T-cell (primary cell): ENCODE results near the gene RETREG2. TPM values are rescaled to one million over a fixed set of nuclear protein-coding genes. Genes with fewer than 3 reads are reported as not detected.
A peak's percentile ranks its signal among the peaks of the same experiment; 100 is the strongest.

Source experiments
- ATAC-seq, 4 experiments: fragments of 200-7000 bp in 3 of 4; fragments of 150-1000 bp in 1 of 4; cut with Tn5 transposase; replicated peaks in 1 of 4; 1 replicate in 3 of 4; 2 replicates in 1 of 4; pipeline ENCODE4 v1.10.0; 2021; ENCODE audit warnings: moderate library complexity in 3 of 4, mild to moderate bottlenecking in 2 of 4, moderate number of reproducible peaks in 1 of 4
- CTCF ChIA-PET, 2 donors: fragments of 300-600 bp; sonication (Branson Sonifier 250); formaldehyde crosslinking; loops; one replicate each; lab custom pipeline; 2022; ENCODE audit warnings: antibody characterized with exemption in 2 of 2; lab: Charles Lee
- POLR2A ChIA-PET, 2 donors: fragments of 300-600 bp; sonication (Branson Sonifier 250); formaldehyde crosslinking; loops; one replicate each; lab custom pipeline; 2022; ENCODE audit warnings: antibody characterized with exemption in 2 of 2; lab: Charles Lee
- DNase-seq, 35 experiments: peaks; one replicate each; pipeline versions ENCODE4 v3.0.0 to v3.0.0-alpha.2; 2013 to 2023
- H3K27ac ChIP-seq: one replicate; pipeline ENCODE4 v1.5.1; 2013; ENCODE audit warnings: low read length
- H3K27me3 ChIP-seq, 2 experiments: replicated peaks in 1 of 2; 1 replicate in 1 of 2; 2 replicates in 1 of 2; pipeline versions ENCODE4 v1.6.1 to v1.7.0; 2013; ENCODE audit warnings: low read length in 1 of 2, mixed read lengths in 1 of 2; ENCODE audit not compliant: control insufficient read depth in 2 of 2, insufficient read depth in 2 of 2; ENCODE audit errors: extremely low read depth in 1 of 2
- H3K36me3 ChIP-seq, 2 donors: 1 replicate in 1 of 2; 2 replicates in 1 of 2; pipeline versions ENCODE4 v1.6.1 to v1.7.0; 2013; ENCODE audit warnings: low read length in 1 of 2; ENCODE audit not compliant: control insufficient read depth in 2 of 2, insufficient read depth in 1 of 2; ENCODE audit errors: extremely low read depth in 1 of 2
- H3K4me1 ChIP-seq, 2 experiments: 1 replicate in 1 of 2; 2 replicates in 1 of 2; pipeline versions ENCODE4 v1.6.1 to v1.7.0; 2013; ENCODE audit warnings: low read length in 2 of 2, mixed read lengths in 1 of 2; ENCODE audit not compliant: insufficient read depth in 2 of 2, control insufficient read depth in 1 of 2; ENCODE audit errors: extremely low read depth in 1 of 2
- H3K4me3 ChIP-seq, 2 donors: 1 replicate in 1 of 2; 2 replicates in 1 of 2; pipeline versions ENCODE4 v1.5.1 to v1.7.0; 2013; ENCODE audit warnings: mild to moderate bottlenecking in 2 of 2, low read length in 1 of 2, moderate library complexity in 1 of 2; ENCODE audit not compliant: control insufficient read depth in 1 of 2; ENCODE audit errors: extremely low read depth in 1 of 2
- H3K9me3 ChIP-seq: 2 replicates; pipeline ENCODE4 v1.7.0; 2013
- H3K27ac Mint-ChIP-seq, 2 donors: one replicate each; pipeline ENCODE4 v1.8.0; 2020 to 2021; ENCODE audit warnings: mild to moderate bottlenecking in 2 of 2, mixed read lengths in 2 of 2
- H3K27me3 Mint-ChIP-seq, 2 donors: one replicate each; pipeline ENCODE4 v1.8.0; 2021 to 2022; ENCODE audit warnings: mixed read lengths in 2 of 2
- H3K36me3 Mint-ChIP-seq: one replicate; pipeline ENCODE4 v1.8.0; 2021; ENCODE audit warnings: mixed read lengths
- H3K4me1 Mint-ChIP-seq, 3 donors: one replicate each; pipeline ENCODE4 v1.8.0; 2020 to 2022; ENCODE audit warnings: mixed read lengths in 3 of 3, mild to moderate bottlenecking in 1 of 3
- H3K4me3 Mint-ChIP-seq, 3 donors: one replicate each; pipeline ENCODE4 v1.8.0; 2020 to 2022; ENCODE audit warnings: mild to moderate bottlenecking in 3 of 3, mixed read lengths in 3 of 3, moderate library complexity in 3 of 3
- H3K9me3 Mint-ChIP-seq, 3 donors: one replicate each; pipeline ENCODE4 v1.8.0; 2020 to 2022; ENCODE audit warnings: mixed read lengths in 3 of 3
- WGBS: methylation state at CpG from one replicate; pipeline ENCODE4 v1.1.5; 2013; ENCODE audit warnings: missing lambda C conversion rate; ENCODE audit not compliant: insufficient coverage; 5-methylcytosine and 5-hydroxymethylcytosine counted together
- total RNA-seq, 35 experiments: library from RNA in 6 of 35; stranded (reverse) in 6 of 35; fragments of 120-200 nt in 1 of 35; gene quantifications; one replicate each; pipeline versions ENCODE4 v1.2.1 to v1.2.4 and lab custom pipeline; 2013 to 2026

RETREG2 gene, protein sequence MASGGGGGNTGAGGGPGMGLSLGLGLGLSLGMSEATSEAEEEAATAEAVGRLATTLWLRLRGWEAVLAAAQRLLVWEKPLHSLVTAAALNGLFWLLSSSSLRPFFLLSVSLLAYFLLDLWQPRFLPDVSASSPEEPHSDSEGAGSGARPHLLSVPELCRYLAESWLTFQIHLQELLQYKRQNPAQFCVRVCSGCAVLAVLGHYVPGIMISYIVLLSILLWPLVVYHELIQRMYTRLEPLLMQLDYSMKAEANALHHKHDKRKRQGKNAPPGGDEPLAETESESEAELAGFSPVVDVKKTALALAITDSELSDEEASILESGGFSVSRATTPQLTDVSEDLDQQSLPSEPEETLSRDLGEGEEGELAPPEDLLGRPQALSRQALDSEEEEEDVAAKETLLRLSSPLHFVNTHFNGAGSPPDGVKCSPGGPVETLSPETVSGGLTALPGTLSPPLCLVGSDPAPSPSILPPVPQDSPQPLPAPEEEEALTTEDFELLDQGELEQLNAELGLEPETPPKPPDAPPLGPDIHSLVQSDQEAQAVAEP
- total RNA-seq (100 to 1,000 TPM in 3 of 5 donors, 10 to 100 TPM in 2; 85.2 to 131 (median 109) TPM), total RNA-seq (lab: John Stamatoyannopoulos, UW) (28.7 to 245 (median 114) reads per million in 29 experiments)
- total RNA-seq (2013) = 68.1 TPM

DNA sequence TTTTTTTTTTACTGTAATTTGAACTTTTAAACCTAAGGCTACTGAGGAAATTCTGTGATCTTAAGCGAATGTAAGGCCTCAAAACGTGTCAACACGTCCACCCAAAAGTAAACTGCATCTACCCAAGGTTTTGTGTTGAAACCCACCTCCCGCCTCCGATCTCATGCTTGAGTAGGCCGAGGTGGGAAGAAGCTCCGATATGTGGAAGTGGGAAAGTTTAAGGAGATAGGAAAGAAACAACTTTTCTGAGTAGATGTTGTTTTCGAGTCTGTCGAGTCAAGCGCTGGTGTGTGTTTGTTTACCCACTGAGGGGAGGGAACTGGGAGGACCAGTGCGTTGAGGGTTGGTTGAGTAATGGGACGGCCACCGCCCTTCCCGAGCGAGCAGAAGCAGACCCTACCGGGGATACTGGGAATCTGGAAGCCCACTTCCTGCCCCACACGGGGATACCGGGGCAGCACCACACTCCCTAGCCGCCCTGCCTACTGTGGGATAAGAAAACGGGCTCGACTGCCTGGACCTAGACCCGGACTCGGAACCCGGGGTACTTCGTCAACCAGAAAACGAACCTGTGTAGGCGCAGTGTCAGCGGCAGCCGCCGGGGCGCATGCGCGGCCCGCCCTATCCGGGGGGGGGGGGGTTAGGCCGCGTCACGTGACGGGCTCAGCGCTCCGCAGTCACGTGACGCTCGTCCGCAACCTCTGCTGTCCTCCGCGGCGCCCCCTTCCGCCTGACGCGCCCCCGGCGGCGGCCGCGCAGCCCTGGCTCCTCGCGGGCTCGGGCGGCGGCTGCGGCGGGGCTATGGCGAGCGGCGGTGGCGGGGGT, at the start of gene RETREG2:
Gene RETREG2, plus strand, starts transcription at position 724 of the 825 bp plus-strand sequence. Its CDS starts 78 bp downstream, at position 802.
- H3K9me3 ChIP-seq = no peaks in the 10 kb centered on the region
- under 1% methylated on average over 54 of the region's 67 CpGs for WGBS
- ATAC-seq (peak; percentile 51 to 61 (median 56)), DNase-seq (peak; percentile 59 to 95 (median 75))
- no peaks in the 10 kb centered on the region for H3K27me3 ChIP-seq
- Mint-ChIP-seq H3K9me3 (no peaks in the 10 kb centered on the region), H3K4me1 (peaks cover 75 to 80% (median 77%) of the 10 kb centered on the region in 3 donors), H3K27ac (peak within 1 kb of the TSS; percentile 99), H3K4me3 (peak within 1 kb of the TSS; percentile 88 to 96 (median 95)), H3K27me3 (no peaks in the 10 kb centered on the region), H3K36me3 (peaks cover 38% of the 10 kb centered on the region)
- H3K4me1 ChIP-seq = peaks cover 23 to 80% of the 10 kb centered on the region in 2 experiments
- ChIA-PET CTCF (interaction anchor here in 1 of 2 donors (1.0 kb wide), 1 partner anchor 29 kb away, joined by 4 read pairs; the partner anchor contains the start of gene ZFAND2B), POLR2A (interaction anchor here in 1 of 2 donors (0.5 to 1.0 kb wide), 2 partner anchors 52 to 75 kb away, joined by 3 read pairs; partner anchors contain the start of genes ANKZF1, ATG9A and TUBA4B)
- peak within 1 kb of the TSS; percentile 60 to 92 for H3K4me3 ChIP-seq
- H3K27ac ChIP-seq = peak within 1 kb of the TSS; percentile 88
- H3K36me3 ChIP-seq = peaks cover 11 to 56% of the 10 kb centered on the region in 2 donors

GRCh38 chr2:219128396-219128795, 49.7 kb upstream of the RETREG2 start:
- Mint-ChIP-seq H3K9me3 (no peaks in the 10 kb centered on the region), H3K27me3 (no peaks in the 10 kb centered on the region), H3K4me3 (no peak overlapping the region), H3K4me1 (peaks cover 26 to 29% (median 28%) of the 10 kb centered on the region in 3 donors), H3K27ac (no peak overlapping the region), H3K36me3 (peaks cover 26% of the 10 kb centered on the region)
- no peak overlapping the region for H3K4me3 ChIP-seq
- POLR2A ChIA-PET = no interaction called here
- H3K9me3 ChIP-seq = no peaks in the 10 kb centered on the region
- H3K4me1 ChIP-seq = peaks cover 0 to 22% of the 10 kb centered on the region in 2 experiments
- DNase-seq (no peak), ATAC-seq (no peak)
- CTCF ChIA-PET = interaction anchor here in 1 of 2 donors (0.6 to 1.2 kb wide), 2 partner anchors 24 to 99 kb away, joined by 3 to 5 read pairs; no protein-coding TSS in a partner anchor
- H3K27ac ChIP-seq = no peak overlapping the region
- H3K27me3 ChIP-seq = no peaks in the 10 kb centered on the region
- H3K36me3 ChIP-seq = no peaks in the 10 kb centered on the region
- WGBS = 88% methylated on average over 6 of the region's 7 CpGs

DNA sequence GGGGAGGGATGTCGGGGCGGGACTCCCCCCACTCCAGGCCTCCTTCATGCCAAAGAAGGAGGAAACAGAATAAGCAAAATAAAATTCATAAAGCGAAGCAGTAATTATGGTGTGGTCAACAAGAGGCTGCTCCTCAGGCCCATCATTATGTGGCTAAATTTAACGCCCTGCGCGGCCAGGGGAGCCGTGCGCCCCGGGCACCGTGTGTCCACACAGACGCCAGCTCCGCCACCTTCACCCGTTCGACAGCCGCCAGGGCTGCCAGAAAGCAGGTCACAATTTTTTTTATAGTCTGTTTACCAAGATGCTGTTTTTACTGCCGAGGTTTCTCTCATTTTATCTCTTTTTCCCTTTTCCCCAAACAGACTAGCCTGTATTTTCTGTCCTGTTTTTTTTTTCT, 48.5 kb upstream of the RETREG2 start:
- 100% methylated on average over 10 of the region's 16 CpGs for WGBS
- H3K4me1 Mint-ChIP-seq = peaks cover 16 to 22% (median 17%) of the 10 kb centered on the region in 3 donors
- no peak overlapping the region for H3K4me3 Mint-ChIP-seq
- ChIA-PET CTCF (interaction anchor here in 1 of 2 donors (0.5 to 1.0 kb wide), 4 partner anchors 9 to 1114 kb away, joined by 3 to 6 read pairs (median 4); no protein-coding TSS in a partner anchor), POLR2A (no interaction called here)
- Histone ChIP-seq H3K4me3 (no peak overlapping the region), H3K9me3 (no peaks in the 10 kb centered on the region), H3K27me3 (no peaks in the 10 kb centered on the region), H3K27ac (no peak overlapping the region), H3K36me3 (no peaks in the 10 kb centered on the region), H3K4me1 (peaks cover 0 to 11% of the 10 kb centered on the region in 2 experiments)
- H3K9me3 Mint-ChIP-seq = no peaks in the 10 kb centered on the region
- no peak for ATAC-seq
- DNase-seq = no peak
- H3K36me3 Mint-ChIP-seq = peaks cover 35% of the 10 kb centered on the region
- H3K27ac Mint-ChIP-seq = no peak overlapping the region
- H3K27me3 Mint-ChIP-seq = no peaks in the 10 kb centered on the region

DNA sequence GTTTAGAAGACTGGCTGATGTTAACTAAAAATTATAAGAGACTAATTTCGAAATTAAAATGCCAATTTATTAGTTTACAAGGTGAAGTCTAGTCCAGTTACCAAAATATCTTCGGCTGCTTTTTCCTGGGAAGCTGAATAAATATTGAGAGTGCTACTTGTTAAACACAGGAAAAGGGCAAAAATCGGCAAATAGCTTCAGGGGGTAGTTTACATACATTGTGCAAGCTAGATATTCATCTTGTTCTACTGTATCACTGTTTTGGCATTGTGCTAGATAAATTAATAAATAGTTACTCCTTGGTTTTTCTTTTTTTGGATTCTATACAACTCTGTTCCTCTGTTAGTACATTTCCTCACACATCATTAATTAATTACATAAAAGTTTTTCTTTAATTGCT, 46.7 kb upstream of the RETREG2 start:
- 100% methylated on average over 1 of the region's 3 CpGs for WGBS
- ATAC-seq (no peak), DNase-seq (no peak)
- Histone ChIP-seq H3K9me3 (no peaks in the 10 kb centered on the region), H3K36me3 (no peaks in the 10 kb centered on the region), H3K27me3 (no peaks in the 10 kb centered on the region), H3K4me3 (no peak overlapping the region), H3K27ac (no peak overlapping the region), H3K4me1 (no peaks in the 10 kb centered on the region)
- CTCF ChIA-PET = interaction anchor here (0.5 to 0.6 kb wide), 3 partner anchors 24 to 128 kb away, joined by 3 to 7 read pairs (median 4); no protein-coding TSS in a partner anchor
- H3K4me1 Mint-ChIP-seq = peaks cover 3 to 7% (median 6%) of the 10 kb centered on the region in 3 donors
- no peak overlapping the region for H3K4me3 Mint-ChIP-seq
- peaks cover 31% of the 10 kb centered on the region for H3K36me3 Mint-ChIP-seq
- H3K27me3 Mint-ChIP-seq = no peaks in the 10 kb centered on the region
- POLR2A ChIA-PET = no interaction called here
- H3K9me3 Mint-ChIP-seq = no peaks in the 10 kb centered on the region
- H3K27ac Mint-ChIP-seq = no peak overlapping the region

DNA sequence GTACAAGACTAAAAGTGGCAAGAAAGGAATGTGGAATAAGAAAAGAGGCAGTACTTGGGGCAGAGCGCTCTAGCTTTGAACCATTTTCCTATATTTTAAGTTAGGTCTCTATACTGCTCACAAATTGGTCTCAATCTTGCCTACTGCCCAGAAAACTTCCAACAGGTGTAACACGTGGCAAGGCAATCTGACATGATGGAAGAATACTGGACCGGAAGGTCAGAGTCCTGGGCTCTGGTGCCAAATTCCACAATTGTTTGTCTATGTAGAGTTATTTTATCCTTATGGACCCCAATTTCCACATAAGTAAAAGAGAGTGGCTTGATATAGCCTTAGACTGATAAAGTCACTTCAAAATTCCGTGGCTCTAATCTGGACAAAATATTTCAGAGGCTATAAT, 46.3 kb upstream of the RETREG2 start:
- Histone ChIP-seq H3K4me1 (no peaks in the 10 kb centered on the region), H3K4me3 (no peak overlapping the region), H3K27ac (no peak overlapping the region), H3K36me3 (no peaks in the 10 kb centered on the region), H3K9me3 (no peaks in the 10 kb centered on the region), H3K27me3 (no peaks in the 10 kb centered on the region)
- Mint-ChIP-seq H3K27me3 (no peaks in the 10 kb centered on the region), H3K9me3 (no peaks in the 10 kb centered on the region), H3K4me1 (peaks cover 3 to 6% (median 3%) of the 10 kb centered on the region in 3 donors), H3K4me3 (no peak overlapping the region), H3K27ac (no peak overlapping the region), H3K36me3 (peaks cover 26% of the 10 kb centered on the region)
- ChIA-PET CTCF (interaction anchor here (0.5 to 1.0 kb wide), 3 partner anchors 12 to 104 kb away, joined by 3 to 4 read pairs (median 3); no protein-coding TSS in a partner anchor), POLR2A (no interaction called here)
- DNase-seq = no peak
- no peak for ATAC-seq
- 100% methylated on average over 1 of the region's 4 CpGs for WGBS
